Activated naive CD8-positive, alpha-beta T cell treated with anti-CD3 and anti-CD28 coated beads for 36 hours (primary cell): Measurements from ENCODE around the gene INPP5A. TPM values are rescaled to one million over a fixed set of nuclear protein-coding genes. Genes with fewer than 3 reads are reported as not detected.
"Not testable (repeated sequence)": the region's sequence is repeated elsewhere in the genome, so short reads cannot be mapped to it uniquely, and the experiment has no call there.

Experiments used
- DNase-seq: peaks from one replicate; pipeline ENCODE4 v3.0.0; 2021
- H3K27ac Mint-ChIP-seq: one replicate; pipeline ENCODE4 v1.8.0; 2022; ENCODE audit warnings: mild to moderate bottlenecking, moderate library complexity, mixed read lengths
- H3K27me3 Mint-ChIP-seq: one replicate; pipeline ENCODE4 v1.8.0; 2022; ENCODE audit warnings: mild to moderate bottlenecking, mixed read lengths
- H3K36me3 Mint-ChIP-seq: one replicate; pipeline ENCODE4 v1.8.0; 2021; ENCODE audit warnings: mild to moderate bottlenecking, mixed read lengths
- H3K4me1 Mint-ChIP-seq: one replicate; pipeline ENCODE4 v1.8.0; 2021; ENCODE audit warnings: mixed read lengths
- H3K4me3 Mint-ChIP-seq: one replicate; pipeline ENCODE4 v1.8.0; 2022; ENCODE audit warnings: mild to moderate bottlenecking, moderate library complexity, mixed read lengths
- H3K9me3 Mint-ChIP-seq: one replicate; pipeline ENCODE4 v1.8.0; 2022; ENCODE audit warnings: mixed read lengths
- total RNA-seq, 2 experiments: library from RNA; stranded (reverse); gene quantifications; one replicate each; pipeline ENCODE4 v1.2.3, GENCODE V29; 2021

INPP5A gene
- total RNA-seq, 2 experiments from 2014 or later: 6.1 to 7.4 TPM

- Mint-ChIP-seq H3K4me1 (peaks cover 10% of the 10 kb centered on the region), H3K27me3 (no peaks in the 10 kb centered on the region), H3K36me3 (no peaks in the 10 kb centered on the region), H3K4me3 (no peak overlapping the region), H3K27ac (no peak overlapping the region), H3K9me3 (no peaks in the 10 kb centered on the region)
- DNase-seq: no peak
Measured at GRCh38 chr10:132669208-132669861, 131.7 kb downstream of the INPP5A start.

- no peaks in the 10 kb centered on the region for H3K9me3 Mint-ChIP-seq
- H3K4me1 Mint-ChIP-seq: peaks cover 10% of the 10 kb centered on the region
- H3K36me3 Mint-ChIP-seq: no peaks in the 10 kb centered on the region
- H3K27ac Mint-ChIP-seq: no peak overlapping the region
- no peak overlapping the region for H3K4me3 Mint-ChIP-seq
- DNase-seq: no peak
- no peaks in the 10 kb centered on the region for H3K27me3 Mint-ChIP-seq
Measured at GRCh38 chr10:132670546-132671227, 133.1 kb downstream of the INPP5A start.

- Mint-ChIP-seq H3K27ac (no peak overlapping the region), H3K4me1 (peaks cover 3% of the 10 kb centered on the region), H3K36me3 (no peaks in the 10 kb centered on the region), H3K9me3 (no peaks in the 10 kb centered on the region), H3K4me3 (no peak overlapping the region), H3K27me3 (no peaks in the 10 kb centered on the region)
- DNase-seq: no peak
Measured at GRCh38 chr10:132671228-132672154, 133.9 kb downstream of the INPP5A start.

- H3K9me3 Mint-ChIP-seq, DNase-seq, H3K4me3 Mint-ChIP-seq, H3K27me3 Mint-ChIP-seq, H3K4me1 Mint-ChIP-seq, H3K27ac Mint-ChIP-seq, H3K36me3 Mint-ChIP-seq: not testable (repeated sequence)
Measured at GRCh38 chr10:132673746-132674145, 136.2 kb downstream of the INPP5A start.

- Mint-ChIP-seq H3K27me3 (no peaks in the 10 kb centered on the region), H3K4me1 (no peaks in the 10 kb centered on the region), H3K4me3 (no peak overlapping the region), H3K36me3 (no peaks in the 10 kb centered on the region), H3K27ac (no peak overlapping the region), H3K9me3 (no peaks in the 10 kb centered on the region)
- no peak for DNase-seq
Measured at GRCh38 chr10:132674311-132674710, 136.7 kb downstream of the INPP5A start.

- H3K27me3 Mint-ChIP-seq: no peaks in the 10 kb centered on the region
- no peak overlapping the region for H3K4me3 Mint-ChIP-seq
- H3K27ac Mint-ChIP-seq: no peak overlapping the region
- no peaks in the 10 kb centered on the region for H3K36me3 Mint-ChIP-seq
- no peak for DNase-seq
- H3K9me3 Mint-ChIP-seq: no peaks in the 10 kb centered on the region
- no peaks in the 10 kb centered on the region for H3K4me1 Mint-ChIP-seq
Measured at GRCh38 chr10:132675031-132675740, 137.6 kb downstream of the INPP5A start.

- H3K36me3 Mint-ChIP-seq: no peaks in the 10 kb centered on the region
- no peaks in the 10 kb centered on the region for H3K27me3 Mint-ChIP-seq
- no peak overlapping the region for H3K27ac Mint-ChIP-seq
- no peak overlapping the region for H3K4me3 Mint-ChIP-seq
- DNase-seq: no peak
- H3K9me3 Mint-ChIP-seq: no peaks in the 10 kb centered on the region
- H3K4me1 Mint-ChIP-seq: peaks cover 5% of the 10 kb centered on the region
Measured at GRCh38 chr10:132676193-132676891, 138.8 kb downstream of the INPP5A start.

- H3K4me3 Mint-ChIP-seq: no peak overlapping the region
- H3K27me3 Mint-ChIP-seq: no peaks in the 10 kb centered on the region
- H3K9me3 Mint-ChIP-seq: no peaks in the 10 kb centered on the region
- no peak for DNase-seq
- peaks cover 8% of the 10 kb centered on the region for H3K4me1 Mint-ChIP-seq
- H3K27ac Mint-ChIP-seq: no peak overlapping the region
- H3K36me3 Mint-ChIP-seq: no peaks in the 10 kb centered on the region
Measured at GRCh38 chr10:132677096-132677472, 139.5 kb downstream of the INPP5A start.

GRCh38 chr10:132677473-132678227 is 140.1 kb downstream of the INPP5A start:
- no peaks in the 10 kb centered on the region for H3K9me3 Mint-ChIP-seq

GRCh38 chr10:132678436-132679216 is 141.0 kb downstream of the INPP5A start:
- no peak for DNase-seq
- H3K27ac Mint-ChIP-seq: no peak overlapping the region

More at GRCh38 chr10:132677473-132678227, 140.1 kb downstream of the INPP5A start:
- H3K4me3 Mint-ChIP-seq: no peak overlapping the region
- H3K27me3 Mint-ChIP-seq: no peaks in the 10 kb centered on the region
- H3K36me3 Mint-ChIP-seq: no peaks in the 10 kb centered on the region
- DNase-seq: no peak
- H3K27ac Mint-ChIP-seq: no peak overlapping the region
- peaks cover 8% of the 10 kb centered on the region for H3K4me1 Mint-ChIP-seq

GRCh38 chr10:132679217-132679595 is 141.6 kb downstream of the INPP5A start:
- Mint-ChIP-seq H3K27ac (no peak overlapping the region), H3K4me1 (peaks cover 12% of the 10 kb centered on the region), H3K9me3 (no peaks in the 10 kb centered on the region), H3K36me3 (no peaks in the 10 kb centered on the region), H3K27me3 (no peaks in the 10 kb centered on the region), H3K4me3 (no peak overlapping the region)
- no peak for DNase-seq

More at GRCh38 chr10:132678436-132679216, 141.0 kb downstream of the INPP5A start:
- H3K27me3 Mint-ChIP-seq: no peaks in the 10 kb centered on the region
- H3K4me1 Mint-ChIP-seq: peaks cover 9% of the 10 kb centered on the region
- H3K4me3 Mint-ChIP-seq: no peak overlapping the region
- no peaks in the 10 kb centered on the region for H3K9me3 Mint-ChIP-seq
- H3K36me3 Mint-ChIP-seq: no peaks in the 10 kb centered on the region

GRCh38 chr10:132679640-132680039 is 142.1 kb downstream of the INPP5A start:
- no peak for DNase-seq
- peaks cover 16% of the 10 kb centered on the region for H3K4me1 Mint-ChIP-seq
- no peak overlapping the region for H3K27ac Mint-ChIP-seq
- H3K9me3 Mint-ChIP-seq: peaks cover under 1% of the 10 kb centered on the region
- H3K36me3 Mint-ChIP-seq: no peaks in the 10 kb centered on the region
- no peak overlapping the region for H3K4me3 Mint-ChIP-seq
- H3K27me3 Mint-ChIP-seq: no peaks in the 10 kb centered on the region

- H3K9me3 Mint-ChIP-seq, H3K4me3 Mint-ChIP-seq, DNase-seq, H3K36me3 Mint-ChIP-seq, H3K27me3 Mint-ChIP-seq, H3K27ac Mint-ChIP-seq: not testable (repeated sequence)
- peaks cover 26% of the 10 kb centered on the region for H3K4me1 Mint-ChIP-seq
Measured at GRCh38 chr10:132680741-132681140, 143.2 kb downstream of the INPP5A start.
